Neuron (in vitro differentiated cells): ENCODE data around the gene CAMK2A.

Experiments
- H2AFZ ChIP-seq: one replicate; pipeline ENCODE4 v1.6.1; 2013; ENCODE audit warnings: low read depth, mild to moderate bottlenecking, inconsistent platforms, low read length, moderate library complexity
- H3K27me3 ChIP-seq: one replicate; pipeline ENCODE4 v1.6.1; 2013; ENCODE audit warnings: low read length; ENCODE audit not compliant: insufficient read depth
- H3K36me3 ChIP-seq: one replicate; pipeline ENCODE4 v1.6.1; 2013; ENCODE audit warnings: low read length; ENCODE audit not compliant: insufficient read depth
- H3K4me1 ChIP-seq: one replicate; pipeline ENCODE4 v1.6.1; 2013; ENCODE audit warnings: low read length; ENCODE audit not compliant: insufficient read depth
- H3K4me3 ChIP-seq: 2 replicates; pipeline ENCODE4 v1.5.1; 2013; ENCODE audit warnings: mild to moderate bottlenecking, low read length, moderate library complexity
- H3K9me3 ChIP-seq: one replicate; pipeline ENCODE4 v1.6.1; 2013; ENCODE audit warnings: low read length

CAMK2A gene

GRCh38 chr5:150277043-150277442 is 12.5 kb downstream of the CAMK2A start:
- no peaks in the 10 kb centered on the region for H3K36me3 ChIP-seq
- no peaks in the 10 kb centered on the region for H3K27me3 ChIP-seq
- H3K9me3 ChIP-seq: no peaks in the 10 kb centered on the region
- no peak overlapping the region for H2AFZ ChIP-seq
- peaks cover 8% of the 10 kb centered on the region for H3K4me1 ChIP-seq
- no peak overlapping the region for H3K4me3 ChIP-seq

- no peak overlapping the region for H3K4me3 ChIP-seq
- H3K4me1 ChIP-seq: peaks cover 9% of the 10 kb centered on the region
- H3K36me3 ChIP-seq: no peaks in the 10 kb centered on the region
- H2AFZ ChIP-seq: no peak overlapping the region
- H3K9me3 ChIP-seq: no peaks in the 10 kb centered on the region
- H3K27me3 ChIP-seq: no peaks in the 10 kb centered on the region
Measured at GRCh38 chr5:150274811-150275210, 14.8 kb downstream of the CAMK2A start.

GRCh38 chr5:150272531-150272930 is 17.0 kb downstream of the CAMK2A start:
- Histone ChIP-seq H3K36me3 (no peaks in the 10 kb centered on the region), H2AFZ (no peak overlapping the region), H3K27me3 (no peaks in the 10 kb centered on the region), H3K4me3 (no peak overlapping the region), H3K4me1 (peaks cover 6% of the 10 kb centered on the region), H3K9me3 (no peaks in the 10 kb centered on the region)

GRCh38 chr5:150271923-150272322 is 17.6 kb downstream of the CAMK2A start:
- peaks cover 6% of the 10 kb centered on the region for H3K4me1 ChIP-seq
- H3K27me3 ChIP-seq: no peaks in the 10 kb centered on the region
- no peaks in the 10 kb centered on the region for H3K9me3 ChIP-seq
- H3K4me3 ChIP-seq: no peak overlapping the region
- H3K36me3 ChIP-seq: no peaks in the 10 kb centered on the region
- no peak overlapping the region for H2AFZ ChIP-seq

- H3K9me3 ChIP-seq: no peaks in the 10 kb centered on the region
- no peak overlapping the region for H2AFZ ChIP-seq
- peaks cover 6% of the 10 kb centered on the region for H3K4me1 ChIP-seq
- no peak overlapping the region for H3K4me3 ChIP-seq
- no peaks in the 10 kb centered on the region for H3K36me3 ChIP-seq
- no peaks in the 10 kb centered on the region for H3K27me3 ChIP-seq
Measured at GRCh38 chr5:150271296-150271692, 18.3 kb downstream of the CAMK2A start.

GRCh38 chr5:150270541-150271295 is 18.9 kb downstream of the CAMK2A start:
- Histone ChIP-seq H3K4me1 (peaks cover 6% of the 10 kb centered on the region), H3K36me3 (no peaks in the 10 kb centered on the region), H3K9me3 (no peaks in the 10 kb centered on the region), H3K4me3 (no peak overlapping the region), H2AFZ (no peak overlapping the region), H3K27me3 (no peaks in the 10 kb centered on the region)

GRCh38 chr5:150266871-150267291 is 22.7 kb downstream of the CAMK2A start:
- Histone ChIP-seq H3K4me1 (peaks cover 17% of the 10 kb centered on the region), H2AFZ (no peak overlapping the region), H3K9me3 (no peaks in the 10 kb centered on the region), H3K36me3 (no peaks in the 10 kb centered on the region), H3K27me3 (no peaks in the 10 kb centered on the region), H3K4me3 (no peak overlapping the region)

GRCh38 chr5:150265870-150266383 is 23.6 kb downstream of the CAMK2A start:
- Histone ChIP-seq H2AFZ (no peak overlapping the region), H3K4me3 (no peak overlapping the region), H3K9me3 (no peaks in the 10 kb centered on the region), H3K27me3 (no peaks in the 10 kb centered on the region), H3K4me1 (peaks cover 16% of the 10 kb centered on the region), H3K36me3 (no peaks in the 10 kb centered on the region)

GRCh38 chr5:150264667-150265603 is 24.6 kb downstream of the CAMK2A start:
- peaks cover 11% of the 10 kb centered on the region for H3K4me1 ChIP-seq

GRCh38 chr5:150263801-150264621 is 25.6 kb downstream of the CAMK2A start:
- no peaks in the 10 kb centered on the region for H3K27me3 ChIP-seq
- H3K36me3 ChIP-seq: no peaks in the 10 kb centered on the region
- H3K4me3 ChIP-seq: no peak overlapping the region
- H3K4me1 ChIP-seq: peaks cover 11% of the 10 kb centered on the region
- no peak overlapping the region for H2AFZ ChIP-seq
- no peaks in the 10 kb centered on the region for H3K9me3 ChIP-seq

More at GRCh38 chr5:150264667-150265603, 24.6 kb downstream of the CAMK2A start:
- Histone ChIP-seq H3K9me3 (no peaks in the 10 kb centered on the region), H3K36me3 (no peaks in the 10 kb centered on the region), H3K27me3 (no peaks in the 10 kb centered on the region), H2AFZ (no peak overlapping the region), H3K4me3 (no peak overlapping the region)

GRCh38 chr5:150263375-150263775 is 26.2 kb downstream of the CAMK2A start:
- Histone ChIP-seq H3K27me3 (no peaks in the 10 kb centered on the region), H3K9me3 (no peaks in the 10 kb centered on the region), H2AFZ (no peak overlapping the region), H3K4me1 (peaks cover 14% of the 10 kb centered on the region), H3K4me3 (no peak overlapping the region), H3K36me3 (no peaks in the 10 kb centered on the region)

GRCh38 chr5:150262502-150262901 is 27.1 kb downstream of the CAMK2A start:
- Histone ChIP-seq H3K9me3 (no peaks in the 10 kb centered on the region), H3K27me3 (no peaks in the 10 kb centered on the region), H3K36me3 (no peaks in the 10 kb centered on the region), H3K4me3 (no peak overlapping the region), H2AFZ (no peak overlapping the region), H3K4me1 (peaks cover 20% of the 10 kb centered on the region)
